Activated T-helper 1 cell treated with Interleukin-2 at 50 U/mL for 16 hours (primary cell): ENCODE measurements around the gene RPGRIP1L.

Experiments used
- DNase-seq: peaks from one replicate; pipeline ENCODE4 v3.0.0-alpha.2; 2020; ENCODE audit warnings: low read depth

RPGRIP1L gene

DNA sequence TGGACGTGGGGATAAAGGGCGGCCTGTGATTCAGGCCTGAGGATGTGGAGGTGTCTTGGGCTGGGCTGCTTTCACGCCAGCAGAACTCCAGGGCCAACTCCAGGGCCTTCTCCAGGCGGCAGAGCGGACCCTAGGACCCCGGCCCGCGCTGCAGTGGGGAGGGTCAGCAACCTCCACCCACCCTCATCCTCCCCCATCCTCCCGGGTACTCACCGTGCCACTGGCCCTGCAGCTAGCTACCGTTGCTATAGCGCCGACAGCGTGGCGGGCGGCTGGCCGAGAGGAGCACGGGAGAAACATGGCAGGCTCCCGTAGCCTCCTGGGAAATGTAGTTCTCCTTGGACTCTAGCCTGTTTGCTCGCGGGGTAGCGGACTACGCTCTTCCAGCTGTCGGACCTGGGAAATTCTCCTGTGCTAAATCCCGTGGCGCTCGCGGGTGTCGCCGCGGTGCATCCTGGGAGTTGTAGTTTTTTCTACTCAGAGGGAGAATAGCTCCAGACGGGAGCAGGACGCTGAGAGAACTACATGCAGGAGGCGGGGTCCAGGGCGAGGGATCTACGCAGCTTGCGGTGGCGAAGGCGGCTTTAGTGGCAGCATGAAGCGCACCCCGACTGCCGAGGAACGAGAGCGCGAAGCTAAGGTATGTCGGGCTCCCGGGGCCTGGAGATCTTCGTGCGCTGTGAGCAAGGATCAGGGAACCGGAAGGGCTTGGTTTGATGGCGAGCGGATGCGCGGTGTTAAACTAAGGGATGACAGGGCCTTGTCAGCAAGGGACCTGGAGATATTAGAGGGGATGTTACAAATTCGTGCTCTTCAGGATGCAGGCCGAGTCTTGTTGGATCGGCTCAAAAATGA, at the start of gene RPGRIP1L, which contains the start of gene FTO:
RPGRIP1L (minus strand) TSS at position 270 of the 855 bp plus-strand sequence. CDS start 3,136 bp downstream, outside the sequence.
FTO (plus strand) TSS at position 567 of the 855 bp plus-strand sequence.
- DNase-seq = peak; percentile 91

DNA sequence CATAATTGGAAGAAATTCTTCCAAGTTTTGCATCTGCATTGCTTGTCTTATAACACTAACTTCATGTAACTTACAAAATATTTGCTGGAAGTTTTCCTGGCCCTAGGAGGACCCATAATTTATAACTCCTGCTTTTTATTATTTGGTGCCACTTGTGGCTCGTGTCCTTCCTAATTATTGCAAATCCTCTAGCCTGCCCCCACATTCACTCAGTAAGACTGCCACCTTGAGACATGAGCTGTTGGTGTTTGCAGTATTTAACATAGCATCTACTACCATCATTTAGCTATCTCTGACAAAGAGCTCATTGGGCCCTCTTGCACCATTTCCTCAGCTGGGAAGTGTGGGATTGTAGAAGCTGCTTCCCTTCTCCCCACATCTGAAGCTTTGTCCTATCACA, 49.8 kb upstream of the RPGRIP1L start:
- DNase-seq = no peak

DNA sequence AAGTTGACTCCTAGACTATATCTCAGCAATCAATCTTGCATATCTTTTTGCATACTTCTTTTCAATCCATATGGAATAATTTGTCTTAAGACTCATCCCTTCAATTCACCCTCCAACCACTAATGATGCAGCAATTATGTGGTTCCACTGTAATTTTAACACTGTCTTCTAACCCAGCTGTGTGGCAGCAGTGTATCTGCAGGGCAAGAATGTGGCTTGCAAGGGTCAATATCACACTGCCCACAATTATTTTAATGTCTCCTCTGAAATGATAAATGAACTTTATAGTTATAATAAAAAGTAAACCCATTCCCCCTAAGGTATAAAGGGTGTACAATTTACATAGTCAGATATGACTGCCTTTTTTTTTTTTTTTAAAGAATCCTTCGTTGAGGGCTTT, 48.9 kb upstream of the RPGRIP1L start:
- no peak for DNase-seq

DNA sequence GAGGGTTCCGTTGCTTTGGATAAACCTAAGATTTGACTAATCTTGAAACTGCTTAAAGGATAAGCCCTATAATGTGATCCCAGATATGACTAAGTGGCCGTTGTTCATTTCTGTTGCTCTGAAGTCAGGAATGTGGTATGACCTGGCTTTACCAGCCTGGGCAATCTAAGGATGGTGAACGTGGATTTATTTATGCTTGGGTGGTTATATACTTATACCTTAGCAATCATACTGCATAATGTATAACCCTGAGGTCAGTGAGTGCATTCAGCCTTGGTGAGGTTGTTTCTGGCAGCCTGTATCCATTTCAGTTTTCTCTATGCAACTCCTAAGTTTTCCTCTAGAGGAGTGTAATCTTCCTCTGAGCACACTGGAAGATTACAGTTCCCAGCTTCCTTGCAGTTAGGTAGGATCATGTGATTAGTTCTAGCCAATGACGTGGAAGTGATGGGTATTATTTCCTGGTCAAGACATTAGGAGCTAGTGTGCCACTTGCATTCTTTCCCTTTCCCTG, 42.2 kb upstream of the RPGRIP1L start:
- no peak for DNase-seq

DNA sequence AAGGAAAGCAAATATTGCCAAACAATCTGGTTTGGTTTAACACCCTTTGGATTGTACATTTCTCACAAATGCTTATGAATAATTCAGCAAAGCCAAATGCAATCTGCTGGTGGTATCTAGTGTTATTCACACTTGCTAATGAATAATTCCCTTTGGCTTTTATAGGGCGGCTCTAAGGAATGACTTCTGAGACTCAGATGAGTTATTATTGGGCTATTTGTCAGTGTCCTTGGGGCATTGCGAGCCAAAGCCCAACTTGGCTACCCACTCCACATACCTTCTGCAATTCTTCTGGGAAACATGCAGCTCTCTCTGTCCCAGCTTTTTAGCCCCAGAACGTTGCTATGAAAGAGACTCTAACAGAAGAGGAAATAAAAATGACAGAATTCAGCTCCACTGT, 41.4 kb upstream of the RPGRIP1L start:
- DNase-seq = no peak

DNA sequence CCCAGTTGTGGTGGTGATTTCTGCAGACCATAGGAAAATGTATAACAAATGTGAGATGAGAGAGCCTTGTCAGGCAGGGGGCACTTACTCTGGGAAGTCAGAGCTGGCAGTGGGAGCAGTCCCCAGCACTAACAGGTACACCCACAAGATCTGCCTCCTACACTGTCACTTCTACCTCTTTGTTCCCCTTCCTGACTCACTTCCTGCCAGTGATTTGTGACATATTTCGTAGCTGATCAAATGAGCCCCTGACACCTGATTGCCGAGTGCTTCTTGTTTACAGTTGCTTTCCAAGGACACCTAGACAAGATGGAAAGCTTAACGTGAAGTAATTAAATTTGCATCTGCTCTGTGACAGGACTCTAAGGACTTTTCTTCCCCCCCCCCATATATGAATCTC, 40.8 kb upstream of the RPGRIP1L start:
- no peak for DNase-seq

DNA sequence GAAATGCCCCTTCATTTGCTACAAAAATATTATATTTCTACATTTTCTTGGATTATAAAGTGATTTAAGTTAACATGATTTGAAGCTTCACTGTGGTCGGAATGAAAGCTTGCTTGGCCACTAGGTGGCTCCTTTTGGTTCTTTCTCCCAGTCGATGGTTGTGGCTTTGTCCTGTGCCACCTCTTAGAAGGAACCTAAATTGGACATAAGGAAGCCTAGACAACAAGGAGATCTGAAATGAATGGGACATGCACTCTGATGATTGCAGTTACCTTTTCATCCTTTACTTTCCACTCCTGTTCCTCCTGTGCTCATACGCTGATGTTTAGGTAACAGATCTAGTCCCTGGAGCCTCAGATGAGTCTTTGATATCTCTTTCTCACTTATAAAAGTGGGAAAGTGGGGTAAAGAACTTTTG, 39.5 kb upstream of the RPGRIP1L start:
- DNase-seq = no peak

DNA sequence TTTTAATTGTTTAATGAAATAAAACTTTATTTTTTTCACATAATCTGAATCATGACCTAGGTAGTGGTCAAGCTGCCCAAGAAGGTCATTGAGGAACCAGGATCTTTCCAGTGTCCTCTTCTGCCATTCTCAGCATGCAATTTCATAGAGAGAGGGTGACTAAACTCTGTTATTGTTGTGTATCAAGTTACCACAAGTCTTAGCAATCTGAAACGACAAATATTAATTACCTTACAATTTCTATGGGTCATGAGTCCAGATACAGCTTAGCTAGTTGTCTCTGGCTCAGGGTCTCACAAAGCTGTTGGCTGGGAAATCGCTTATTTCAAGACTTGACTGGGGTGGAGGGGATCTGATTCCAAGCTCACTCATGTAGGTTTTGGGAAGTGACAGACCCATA, 37.9 kb upstream of the RPGRIP1L start:
- DNase-seq = no peak

DNA sequence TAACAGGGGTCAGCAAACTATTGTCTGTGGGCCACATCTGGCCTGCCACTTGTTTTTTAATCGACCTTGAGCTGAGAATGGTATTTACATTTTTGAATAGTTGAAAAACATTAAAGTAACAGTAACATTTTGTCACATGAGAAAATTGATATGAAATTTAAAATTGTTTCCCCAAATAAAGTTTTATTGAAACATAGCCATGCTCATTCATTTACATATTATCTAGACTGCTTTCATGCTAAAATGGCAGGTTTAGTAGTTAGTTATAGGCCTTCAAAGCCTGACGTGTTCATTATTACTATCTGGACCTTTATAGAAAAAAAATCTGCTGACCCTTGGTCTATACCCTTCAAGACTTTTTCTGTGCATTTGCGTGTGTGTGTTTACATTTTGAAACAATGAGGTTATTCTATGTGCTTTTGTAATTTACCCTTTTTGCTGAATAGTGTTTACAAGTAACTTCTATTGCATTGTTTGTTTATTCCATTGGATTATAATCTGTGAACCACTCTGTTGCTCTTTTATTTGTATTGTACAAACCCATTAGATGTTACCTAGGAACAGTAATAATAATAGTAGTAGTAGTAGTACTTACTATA, 37.4 kb upstream of the RPGRIP1L start:
- no peak for DNase-seq

DNA sequence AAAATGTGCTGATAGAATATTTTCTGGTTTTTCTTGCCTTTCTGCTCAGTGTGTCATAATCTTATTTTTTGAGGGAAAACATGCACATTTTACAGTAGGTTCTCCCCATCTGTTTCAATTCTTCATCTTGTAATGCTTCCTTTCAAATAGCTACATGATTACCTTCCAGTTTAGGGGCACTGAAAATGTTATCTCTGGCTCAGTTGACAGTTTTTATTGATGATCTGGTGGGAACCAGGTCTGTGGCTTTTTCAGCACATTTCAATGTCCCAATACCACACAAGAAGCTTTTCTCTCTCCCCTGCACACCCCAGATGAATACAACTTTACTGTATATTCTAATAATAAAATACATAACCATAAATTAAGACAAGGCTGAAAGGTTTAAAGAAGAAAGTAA, 36.8 kb upstream of the RPGRIP1L start:
- no peak for DNase-seq

DNA sequence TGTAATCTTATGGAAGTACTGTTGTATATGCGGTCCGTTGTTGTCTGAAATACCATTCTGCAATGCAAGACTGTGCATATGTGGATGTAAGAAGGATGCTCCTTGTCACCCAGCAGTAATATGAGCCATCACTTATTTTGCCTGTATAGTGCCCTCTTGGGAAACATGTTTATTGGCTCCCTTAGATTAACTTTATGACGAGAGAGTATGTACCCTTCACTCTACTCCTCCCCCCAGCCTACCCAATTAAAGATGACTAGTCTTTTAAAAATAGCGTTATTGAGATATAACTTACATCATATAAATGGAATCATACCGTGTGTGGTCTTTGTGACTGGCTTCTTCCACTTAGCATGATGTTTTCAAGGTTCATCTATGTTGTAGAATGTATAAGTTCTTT, 33.9 kb upstream of the RPGRIP1L start:
- no peak for DNase-seq

DNA sequence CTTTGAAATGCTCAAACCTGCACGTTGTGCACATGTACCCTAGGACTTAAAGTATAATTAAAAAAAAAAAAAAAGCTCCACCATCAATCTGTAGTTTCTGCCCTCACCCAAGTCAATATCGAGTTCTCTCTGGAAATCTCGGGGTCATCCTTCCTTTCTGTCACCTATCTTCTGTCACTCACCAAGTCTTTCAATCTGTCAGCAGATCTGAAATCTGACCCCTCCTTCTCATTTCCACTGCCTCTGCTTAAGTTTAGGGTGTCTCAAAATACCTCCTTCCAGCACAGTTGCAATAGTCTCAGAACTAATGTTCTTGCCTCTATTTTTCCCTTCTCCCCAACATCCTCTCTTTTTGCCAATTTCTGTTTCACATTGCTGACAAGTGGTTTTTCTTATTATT, 32.6 kb upstream of the RPGRIP1L start:
- no peak for DNase-seq

DNA sequence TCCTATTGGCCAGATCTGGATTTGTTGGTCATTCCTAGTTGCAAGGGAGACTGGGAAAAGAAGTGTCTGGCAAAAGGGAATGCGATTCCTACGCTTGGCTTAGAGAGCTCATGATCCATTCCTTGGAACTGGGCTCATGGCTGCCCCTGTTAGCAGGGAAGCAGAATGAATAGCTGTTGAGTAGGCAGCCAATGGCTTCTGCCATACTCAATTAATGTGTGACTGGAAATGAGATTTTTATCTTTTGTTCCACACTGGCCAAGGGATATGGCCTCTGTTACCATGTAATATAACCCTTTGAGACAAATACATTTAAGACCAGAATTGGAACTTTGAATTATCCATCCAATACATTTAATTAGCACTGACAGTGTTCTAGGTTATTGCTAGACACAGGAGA, 31.2 kb upstream of the RPGRIP1L start:
- DNase-seq = no peak

DNA sequence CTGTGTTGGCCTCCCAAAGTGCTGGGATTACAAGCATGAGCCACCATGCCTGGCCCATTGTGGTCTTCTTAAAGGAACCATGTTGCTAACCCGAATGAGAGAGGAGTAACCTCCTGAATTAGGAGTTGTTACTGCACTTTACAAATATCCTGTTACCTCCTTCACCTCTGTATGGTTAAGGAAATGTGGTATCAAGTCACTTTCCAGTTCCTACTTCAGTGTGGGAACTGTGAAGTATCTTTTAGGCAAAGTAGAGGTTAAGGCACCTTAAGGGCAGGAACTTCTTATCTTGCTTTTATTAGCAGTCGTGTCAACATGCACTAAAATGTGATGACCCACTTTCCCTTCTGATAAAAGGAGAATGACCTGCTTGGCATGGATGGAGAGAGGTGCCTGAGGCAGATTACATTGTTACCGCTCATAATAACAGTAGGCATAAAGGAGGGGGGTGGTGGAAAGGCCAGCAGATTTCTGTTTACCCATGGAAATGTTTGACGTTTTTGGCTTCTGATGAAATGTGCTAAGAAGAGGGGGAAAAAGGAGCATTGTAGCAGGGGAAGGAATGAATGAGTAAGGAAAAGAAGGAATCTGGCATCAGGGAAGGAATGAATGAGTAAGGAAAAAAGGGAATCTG, 28.8 kb upstream of the RPGRIP1L start:
- DNase-seq = no peak

DNA sequence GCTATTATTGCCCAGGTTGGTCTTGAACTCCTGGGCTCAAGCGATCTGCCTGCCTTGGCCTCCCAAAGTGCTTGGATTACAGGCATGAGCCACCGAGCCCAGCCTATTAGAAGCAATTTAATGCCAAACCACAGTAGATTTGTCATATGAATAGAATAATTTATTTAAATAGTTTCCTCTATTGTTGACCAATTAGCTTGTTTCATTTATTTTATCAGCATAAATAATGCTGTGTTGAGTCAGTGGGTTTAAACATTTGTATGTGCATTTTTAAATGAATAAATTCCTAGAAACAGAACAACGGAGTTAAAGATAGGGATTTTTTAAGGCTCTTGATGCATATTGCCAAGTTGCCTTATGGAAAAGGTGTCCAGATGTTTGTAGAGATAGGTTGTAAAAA, 27.0 kb upstream of the RPGRIP1L start:
- DNase-seq = no peak

DNA sequence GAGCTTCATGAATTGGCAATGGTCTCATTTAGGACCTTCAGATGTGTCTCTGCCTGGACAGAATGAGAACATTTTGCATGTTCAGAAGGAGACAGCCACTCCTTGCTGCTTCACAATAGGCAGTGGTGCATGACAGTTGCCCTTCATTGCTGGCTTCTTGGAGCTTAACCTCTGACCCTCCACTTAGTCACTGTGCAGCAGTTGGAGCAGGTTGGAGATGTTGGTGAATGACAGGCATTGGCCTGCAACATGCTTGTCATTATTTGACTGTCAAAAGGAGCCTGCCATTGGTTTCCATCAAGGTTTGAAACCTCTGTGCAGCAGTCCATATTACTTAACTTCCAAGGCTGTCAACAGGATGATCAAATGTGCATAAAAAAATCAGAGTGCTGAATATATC, 23.0 kb upstream of the RPGRIP1L start:
- no peak for DNase-seq

DNA sequence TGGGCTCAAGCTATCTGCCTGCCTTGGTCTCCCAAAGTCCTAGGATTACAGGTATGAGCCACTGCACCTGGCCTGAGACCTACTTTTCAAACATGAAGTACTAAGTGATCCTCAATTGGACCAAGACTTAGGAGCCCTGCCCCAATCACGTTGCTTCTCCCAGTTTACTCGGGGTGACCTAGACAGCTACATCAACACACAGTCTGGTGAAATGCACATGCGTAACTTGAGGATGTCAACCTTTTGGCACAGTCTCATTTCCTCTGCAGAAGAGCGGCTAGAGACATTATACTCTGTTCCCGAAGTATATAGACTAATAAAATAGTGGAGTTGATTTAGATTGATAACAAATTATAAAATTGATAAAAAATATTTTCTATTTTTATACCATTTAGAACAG, 17.4 kb upstream of the RPGRIP1L start:
- no peak for DNase-seq

DNA sequence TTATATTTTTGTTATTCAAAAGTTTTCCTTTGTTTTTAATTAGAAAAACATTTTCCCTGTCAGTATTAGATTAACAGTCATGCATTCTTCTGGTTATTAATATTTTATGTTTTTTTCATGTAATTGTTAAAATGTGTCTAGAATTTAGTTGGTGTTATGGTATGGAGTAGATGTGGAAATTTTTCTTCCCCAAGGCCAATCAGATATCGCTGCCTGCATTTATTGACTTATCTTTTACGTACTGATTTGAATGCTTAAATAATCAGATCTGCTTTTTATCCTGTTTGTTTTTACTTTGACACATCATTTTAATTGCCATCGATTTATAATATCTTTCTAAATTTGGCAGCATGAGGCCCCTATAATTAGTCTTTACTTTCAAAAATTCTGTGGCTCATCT, 13.9 kb upstream of the RPGRIP1L start:
- no peak for DNase-seq

DNA sequence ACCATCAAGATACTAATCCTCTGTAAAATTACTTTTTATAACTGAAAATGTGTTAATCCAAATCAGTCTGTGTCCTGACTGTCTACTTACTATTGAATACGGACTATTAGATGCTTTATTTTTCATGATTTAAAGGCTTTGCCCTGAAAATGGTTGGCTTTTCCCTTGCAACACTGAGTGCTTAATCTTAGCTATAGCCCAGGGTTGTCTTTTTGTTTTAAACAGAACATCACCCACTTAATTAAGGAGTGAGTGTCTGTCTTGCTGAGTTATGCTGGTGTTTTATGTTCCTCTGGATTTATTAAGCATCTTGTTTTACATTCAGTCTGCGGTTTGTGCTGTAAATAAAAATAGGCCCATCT, 11.3 kb upstream of the RPGRIP1L start:
- DNase-seq = no peak

DNA sequence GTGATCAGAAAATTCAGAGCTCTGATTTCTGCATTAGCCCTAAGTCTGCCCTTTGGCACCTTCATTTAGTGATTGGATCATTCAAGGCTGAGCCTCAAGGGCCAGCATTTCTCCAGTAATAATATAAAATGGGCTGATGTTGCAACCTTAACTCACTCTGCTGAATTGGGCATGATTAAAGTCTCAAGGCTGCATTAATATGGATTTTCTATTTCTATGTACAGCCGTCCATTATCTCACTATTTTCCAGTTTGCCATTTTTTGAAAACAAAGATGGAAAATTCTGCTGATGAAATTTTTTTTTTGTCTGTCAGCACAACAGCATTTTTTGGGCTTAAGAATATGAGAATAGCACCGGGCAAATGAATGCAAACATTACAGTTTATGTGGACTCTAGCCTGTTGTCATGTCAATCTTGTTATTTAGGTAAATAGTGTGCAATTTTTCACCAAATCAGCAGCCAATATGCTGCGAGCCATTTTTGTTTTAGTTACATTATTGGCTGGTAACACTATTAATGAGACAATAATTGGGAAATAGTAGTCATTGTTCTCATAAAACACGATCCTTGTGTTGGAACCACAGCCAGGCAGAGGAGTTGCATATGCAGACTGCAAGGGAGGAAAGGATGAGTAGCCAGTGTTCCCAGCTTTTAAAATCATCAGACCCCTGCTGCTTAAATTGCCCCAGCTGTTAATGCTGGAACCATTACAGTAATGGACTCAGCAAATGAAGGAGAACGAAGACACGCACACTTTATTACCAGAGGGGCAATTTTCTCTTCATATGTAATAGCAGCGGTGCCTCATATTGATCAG, 10.8 kb upstream of the RPGRIP1L start:
- DNase-seq = no peak

DNA sequence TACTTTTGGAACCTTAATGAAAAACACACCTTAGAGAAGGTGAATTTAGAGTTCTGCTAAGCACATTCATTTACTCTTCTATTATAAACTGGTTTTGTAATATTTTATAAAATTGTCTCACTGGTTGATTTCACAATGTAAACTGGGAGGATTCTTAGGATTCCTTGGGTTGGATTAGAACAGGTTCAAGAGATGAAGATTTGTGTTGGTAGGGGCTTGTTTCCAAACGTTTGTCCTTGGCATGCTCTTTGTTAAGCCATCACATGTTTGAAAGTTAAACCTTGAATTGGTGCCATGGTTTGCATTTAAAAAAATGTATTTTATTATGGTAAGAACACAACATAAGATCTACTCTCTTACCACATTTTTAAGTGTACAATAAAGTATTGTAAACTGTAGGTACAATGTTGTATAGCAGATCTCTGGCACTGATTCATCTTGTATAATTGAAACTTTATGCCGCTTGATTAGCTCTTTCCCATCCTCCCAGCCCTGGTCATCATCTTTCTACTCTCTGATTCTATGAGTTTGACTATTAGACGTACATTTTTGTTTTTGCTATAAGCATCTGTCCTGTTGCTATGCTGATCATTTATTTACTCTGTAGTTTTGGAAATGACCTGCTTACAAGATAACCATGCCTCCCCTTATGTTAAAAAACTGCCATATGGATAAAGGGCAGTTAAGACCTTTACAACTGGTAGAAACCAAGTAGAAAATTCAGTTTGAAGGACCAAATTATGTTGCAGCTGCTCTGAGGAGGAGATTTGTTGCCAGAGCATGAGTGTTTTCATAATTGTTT, 9.9 kb upstream of the RPGRIP1L start:
- no peak for DNase-seq
